ENCODE measurements around the gene PCSK5.

PCSK5 gene

DNA sequence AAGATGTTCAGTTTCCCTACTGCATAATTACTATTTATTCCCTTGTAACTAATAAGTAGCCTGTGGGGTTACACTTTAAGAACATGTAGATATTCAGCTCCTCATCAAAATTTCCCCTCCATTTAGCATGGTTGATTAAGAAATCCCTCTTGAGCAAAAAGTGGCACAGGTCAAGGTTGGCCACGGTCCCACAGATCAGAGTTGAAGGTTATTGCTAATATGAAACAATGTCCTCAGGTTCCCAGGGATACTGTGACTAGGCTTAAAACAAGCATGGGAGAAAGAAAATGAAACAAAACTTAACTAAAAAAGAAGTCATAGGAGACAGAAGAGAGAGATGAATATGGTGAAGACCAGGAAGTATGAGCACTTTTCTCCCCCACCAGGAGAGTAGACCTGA, 439.6 kb downstream of the PCSK5 start:
- POLR2A ChIA-PET (ENCODE audit: low non-redundant PET), result no interaction called here
- TF ChIP-seq, protein P1, sequence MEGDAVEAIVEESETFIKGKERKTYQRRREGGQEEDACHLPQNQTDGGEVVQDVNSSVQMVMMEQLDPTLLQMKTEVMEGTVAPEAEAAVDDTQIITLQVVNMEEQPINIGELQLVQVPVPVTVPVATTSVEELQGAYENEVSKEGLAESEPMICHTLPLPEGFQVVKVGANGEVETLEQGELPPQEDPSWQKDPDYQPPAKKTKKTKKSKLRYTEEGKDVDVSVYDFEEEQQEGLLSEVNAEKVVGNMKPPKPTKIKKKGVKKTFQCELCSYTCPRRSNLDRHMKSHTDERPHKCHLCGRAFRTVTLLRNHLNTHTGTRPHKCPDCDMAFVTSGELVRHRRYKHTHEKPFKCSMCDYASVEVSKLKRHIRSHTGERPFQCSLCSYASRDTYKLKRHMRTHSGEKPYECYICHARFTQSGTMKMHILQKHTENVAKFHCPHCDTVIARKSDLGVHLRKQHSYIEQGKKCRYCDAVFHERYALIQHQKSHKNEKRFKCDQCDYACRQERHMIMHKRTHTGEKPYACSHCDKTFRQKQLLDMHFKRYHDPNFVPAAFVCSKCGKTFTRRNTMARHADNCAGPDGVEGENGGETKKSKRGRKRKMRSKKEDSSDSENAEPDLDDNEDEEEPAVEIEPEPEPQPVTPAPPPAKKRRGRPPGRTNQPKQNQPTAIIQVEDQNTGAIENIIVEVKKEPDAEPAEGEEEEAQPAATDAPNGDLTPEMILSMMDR (conservative IDR thresholded peaks at IDR 0.05; ENCODE audit: low read depth), result no peak
- no peak overlapping the region for H3K27ac ChIP-seq
- no peak for DNase-seq (ENCODE audit: low spot score)
- CTCF ChIA-PET, result no interaction called here

DNA sequence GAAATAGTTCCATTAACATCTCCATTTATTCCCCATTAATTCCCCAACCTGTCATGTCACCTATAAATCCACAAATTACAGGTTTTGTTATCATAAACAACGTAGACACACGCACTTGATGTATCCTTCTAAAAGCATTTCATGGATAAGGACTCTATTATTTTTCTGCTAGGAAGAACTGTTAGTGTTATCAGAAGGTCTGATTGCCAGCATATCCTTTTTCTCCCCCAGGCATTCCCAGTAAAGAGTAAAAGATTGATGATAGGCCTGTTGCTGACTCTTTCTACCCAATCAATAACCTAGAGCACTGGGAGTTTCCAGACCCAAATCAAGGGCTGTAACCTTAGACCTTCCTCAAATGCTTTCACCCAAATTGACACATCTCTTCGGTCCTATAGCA, 442.9 kb downstream of the PCSK5 start:
- ChIA-PET CTCF (no interaction called here), POLR2A (ENCODE audit: low non-redundant PET) (no interaction called here)
- no peak for DNase-seq (ENCODE audit: low spot score)
- TF ChIP-seq, protein P1 (conservative IDR thresholded peaks at IDR 0.05; ENCODE audit: low read depth), result no peak
- no peak overlapping the region for H3K27ac ChIP-seq

DNA sequence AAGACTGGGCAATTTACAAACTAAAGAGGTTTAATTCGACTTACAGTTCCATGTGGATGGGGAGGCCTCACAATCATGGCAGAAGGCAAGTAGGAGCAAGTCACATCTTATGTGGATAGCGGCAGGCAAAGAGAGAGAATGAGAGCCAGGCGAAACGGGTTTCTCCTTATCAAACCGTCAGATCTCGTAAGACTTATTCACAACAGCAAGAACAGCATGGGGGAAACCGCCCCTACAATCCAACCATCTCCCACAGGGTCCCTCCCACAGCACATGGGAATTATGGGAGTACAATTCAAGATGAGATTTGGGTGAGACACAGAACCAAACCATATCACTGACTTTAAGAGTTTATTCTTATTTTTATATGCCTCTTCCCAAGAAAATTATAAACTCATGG, 443.5 kb downstream of the PCSK5 start:
- POLR2A ChIA-PET (ENCODE audit: low non-redundant PET), result no interaction called here

DNA sequence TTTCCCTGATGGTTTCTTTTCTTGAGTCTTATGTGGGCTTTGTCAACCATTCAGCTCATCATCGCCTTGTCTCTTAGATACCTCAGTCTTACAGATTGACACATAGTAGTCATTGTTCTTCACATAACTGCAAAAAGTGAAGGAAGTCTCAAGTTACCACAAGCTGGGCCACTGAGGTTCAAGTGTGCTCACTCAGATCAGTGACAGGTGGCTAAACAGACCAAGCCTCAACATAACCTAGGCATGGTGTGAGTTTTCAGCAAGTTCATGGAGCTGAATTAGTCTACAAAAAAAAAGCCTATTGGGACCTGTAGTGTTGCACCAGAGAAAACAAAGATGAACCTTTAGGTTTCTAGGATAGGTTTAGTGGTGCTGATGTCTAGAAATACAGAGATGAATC, 445.6 kb downstream of the PCSK5 start:
- ChIA-PET POLR2A (ENCODE audit: low non-redundant PET) (no interaction called here), CTCF (interaction anchor here (0.7 kb wide), 1 partner anchor 365 kb away, joined by 3 read pairs; no protein-coding TSS in a partner anchor)
- TF ChIP-seq, protein P1 (conservative IDR thresholded peaks at IDR 0.05; ENCODE audit: low read depth), result no peak
- DNase-seq (ENCODE audit: low spot score), result no peak
- no peak overlapping the region for H3K27ac ChIP-seq

More for the DNA sequence above, 443.5 kb downstream of the PCSK5 start:
- TF ChIP-seq, protein P1 (conservative IDR thresholded peaks at IDR 0.05; ENCODE audit: low read depth), result no peak
- no peak for DNase-seq (ENCODE audit: low spot score)
- H3K27ac ChIP-seq, result no peak overlapping the region
- CTCF ChIA-PET, result no interaction called here

DNA sequence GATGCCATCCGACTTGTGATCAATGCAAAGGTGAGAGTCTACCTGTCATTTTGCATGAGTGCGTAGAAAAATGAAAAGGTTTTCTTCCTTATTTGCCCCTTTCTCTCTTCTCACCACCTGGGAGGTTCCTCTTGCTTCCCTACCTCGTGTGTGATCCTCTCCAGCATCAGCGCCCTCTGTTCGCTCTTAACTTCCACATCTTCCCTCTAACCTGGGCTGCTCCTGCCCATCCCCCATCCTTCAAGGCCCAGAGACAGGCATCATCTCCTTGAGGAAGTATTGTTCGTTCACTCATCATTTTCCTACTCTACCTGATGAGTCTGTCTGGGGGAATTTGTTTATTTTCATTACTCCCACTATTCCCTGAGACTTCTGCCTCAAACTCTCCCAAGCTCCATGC, 447.9 kb downstream of the PCSK5 start:
- POLR2A ChIA-PET (ENCODE audit: low non-redundant PET), result no interaction called here
- TF ChIP-seq, protein P1 (conservative IDR thresholded peaks at IDR 0.05; ENCODE audit: low read depth), result no peak
- H3K27ac ChIP-seq, result no peak overlapping the region
- DNase-seq (ENCODE audit: low spot score), result no peak
- CTCF ChIA-PET, result interaction anchor here (0.6 to 1.1 kb wide), 2 partner anchors 15 to 66 kb away, joined by 3 read pairs; no protein-coding TSS in a partner anchor

DNA sequence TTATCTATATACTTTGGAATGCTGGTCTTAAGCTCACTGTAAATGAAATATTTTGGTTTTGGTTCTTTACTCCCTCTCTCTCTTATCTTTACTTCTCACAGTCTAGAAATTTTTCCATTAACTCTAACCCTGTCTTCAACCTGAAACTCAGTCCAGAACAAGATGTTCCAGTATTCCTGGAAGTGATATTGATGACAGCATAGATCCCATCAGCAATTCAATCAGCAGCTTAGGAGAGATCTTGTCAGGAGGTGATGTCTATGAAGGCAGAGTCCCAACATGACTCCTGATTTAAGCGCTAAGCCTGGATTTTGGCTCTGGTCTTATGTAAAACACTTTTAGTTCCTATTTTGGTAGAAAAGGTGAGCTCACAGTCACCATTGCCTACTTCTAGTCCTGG, 451.1 kb downstream of the PCSK5 start:
- POLR2A ChIA-PET (ENCODE audit: low non-redundant PET), result no interaction called here
- DNase-seq (ENCODE audit: low spot score), result no peak
- TF ChIP-seq, protein P1 (conservative IDR thresholded peaks at IDR 0.05; ENCODE audit: low read depth), result no peak
- no peak overlapping the region for H3K27ac ChIP-seq
- CTCF ChIA-PET, result no interaction called here

DNA sequence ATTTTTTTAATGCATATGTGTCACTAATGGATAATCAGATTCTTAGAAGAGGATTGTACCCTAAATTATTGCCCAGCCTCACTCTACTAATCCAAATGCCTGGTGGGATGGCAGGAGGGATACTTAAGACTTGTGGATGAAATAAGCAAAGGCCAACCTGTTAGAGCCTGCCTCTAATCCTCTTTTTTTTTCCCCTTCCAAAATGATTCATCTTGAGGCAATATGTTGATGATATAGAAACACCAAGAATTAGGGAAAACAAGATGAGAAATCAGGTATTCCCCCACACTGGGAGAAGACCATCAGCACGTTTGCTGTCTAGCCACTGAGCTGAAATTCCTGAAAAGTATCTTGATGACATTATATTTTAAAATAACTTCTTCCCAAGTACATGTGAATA, 451.7 kb downstream of the PCSK5 start:
- H3K27ac ChIP-seq, result no peak overlapping the region
- POLR2A ChIA-PET (ENCODE audit: low non-redundant PET), result no interaction called here
- CTCF ChIA-PET, result no interaction called here
- no peak for DNase-seq (ENCODE audit: low spot score)
- TF ChIP-seq, protein P1 (conservative IDR thresholded peaks at IDR 0.05; ENCODE audit: low read depth), result no peak
